ENCODE results near the gene DPH5.

The DPH5 gene

DNA sequence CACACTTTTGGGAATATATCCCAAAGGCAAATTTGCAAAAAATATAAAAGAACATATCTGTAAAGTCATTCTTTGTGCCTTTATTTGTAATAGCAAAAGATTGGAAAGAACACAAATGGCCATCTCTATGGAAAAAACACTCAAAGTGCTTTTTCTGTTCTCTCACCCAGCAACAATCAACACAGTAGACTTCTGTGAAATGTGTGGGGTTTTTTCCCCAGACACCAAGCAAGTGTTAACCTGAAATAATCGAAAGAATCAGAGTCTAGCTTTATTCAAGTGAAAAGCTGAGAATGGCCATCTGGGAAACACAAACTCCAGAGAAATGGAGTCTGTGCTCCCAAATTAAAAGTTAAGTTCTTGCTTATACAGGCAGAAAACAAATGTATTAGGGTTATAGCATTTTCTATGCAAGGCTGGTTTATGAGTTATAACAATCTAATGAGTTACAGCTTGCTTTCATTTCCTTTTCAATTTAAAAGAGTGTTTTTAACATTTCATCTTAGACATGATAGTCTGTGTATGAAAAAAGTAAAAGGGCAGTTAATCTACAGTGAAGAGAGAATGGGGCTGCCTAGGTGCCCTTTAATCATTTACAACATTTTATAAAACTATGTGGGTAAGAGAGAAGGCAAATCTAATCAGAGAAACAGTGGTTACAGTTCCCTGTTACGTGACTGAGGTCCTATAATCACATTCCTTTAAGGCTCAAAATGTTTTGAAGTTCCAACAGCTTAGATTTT lies 83.1 kb downstream of the DPH5 start:
- DNase-seq (ENCODE audit: low read depth, low spot score): no peak

- no peak for DNase-seq (ENCODE audit: low read depth, low spot score)
These were observed 83.9 kb downstream of the DPH5 start for GRCh38 chr1:100941580-100942216.

GRCh38 chr1:100941098-100941527 lies 84.5 kb downstream of the DPH5 start:
- no peak for DNase-seq (ENCODE audit: low read depth, low spot score)

Data from brain pericyte (primary cell).